ENCODE data around the gene ATP2B2.
A peak's percentile ranks its signal among the peaks of the same experiment; 100 is the strongest.
"Not testable (repeated sequence)": the region's sequence is repeated elsewhere in the genome, so short reads cannot be mapped to it uniquely, and the experiment has no call there.

The ATP2B2 gene

DNA sequence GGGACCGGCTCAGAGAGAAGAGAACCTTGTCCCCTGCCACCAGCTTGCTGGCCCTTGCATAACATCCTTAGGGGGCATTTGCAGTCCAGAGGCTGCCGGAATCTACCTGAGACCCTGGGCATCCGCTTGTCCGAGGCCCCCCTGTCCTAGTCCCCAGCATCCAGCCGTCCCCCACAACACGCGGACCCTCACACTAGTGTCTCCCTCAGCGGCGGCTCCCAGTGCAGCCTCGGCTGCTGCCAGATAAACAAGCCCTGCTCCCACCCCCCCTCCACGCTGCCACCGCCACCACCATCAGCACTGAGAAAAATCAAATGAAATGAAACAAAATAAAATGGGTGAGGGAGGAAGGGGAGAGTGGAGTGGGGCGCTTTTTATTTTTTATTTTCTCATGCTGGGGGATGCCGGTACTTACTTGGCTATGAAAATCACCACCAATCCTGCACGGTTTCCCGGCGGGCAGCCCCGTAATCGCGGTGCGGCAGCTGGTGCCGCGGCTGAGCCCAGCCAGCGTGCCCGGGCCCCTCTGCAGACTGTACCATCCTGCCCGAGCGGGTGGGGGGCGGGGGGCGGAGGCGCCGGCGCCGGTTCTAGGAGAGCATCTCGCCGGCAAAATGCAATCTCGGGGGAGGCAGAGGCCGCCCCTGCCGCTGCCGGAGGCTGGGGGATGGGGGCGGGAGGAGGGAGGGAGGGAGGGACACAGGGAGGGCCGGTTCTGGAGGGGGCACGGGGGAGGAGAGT, at the start of gene ATP2B2:
Gene ATP2B2, minus strand, starts transcription at position 537 of the 741 bp plus-strand sequence. CDS start 56,043 bp downstream, outside the sequence.
- no peak for DNase-seq (ENCODE audit: low read depth in 2 of 3, low spot score in 2 of 3)

DNA sequence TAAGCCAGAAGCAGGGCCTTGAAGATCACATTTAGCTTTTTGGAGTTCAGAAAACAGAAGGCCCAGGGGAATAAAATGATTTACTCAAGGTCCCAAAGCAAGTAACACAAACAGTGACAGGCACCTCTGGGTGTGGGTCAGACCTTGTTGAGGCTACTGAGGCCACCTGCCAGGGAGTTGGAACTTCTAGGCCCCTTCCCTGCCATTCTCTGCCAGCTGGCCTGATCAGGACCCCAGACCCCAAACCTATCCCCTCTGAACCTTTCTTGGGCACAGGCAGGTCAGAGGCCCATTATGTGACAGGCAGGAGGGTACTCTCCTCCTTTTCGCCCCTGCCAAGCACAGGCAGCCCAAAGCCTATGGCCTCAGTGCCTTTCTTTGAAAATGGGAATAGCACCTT, 49.4 kb upstream of the ATP2B2 start:
- DNase-seq (ENCODE audit: low read depth in 2 of 3, low spot score in 2 of 3): no peak

DNA sequence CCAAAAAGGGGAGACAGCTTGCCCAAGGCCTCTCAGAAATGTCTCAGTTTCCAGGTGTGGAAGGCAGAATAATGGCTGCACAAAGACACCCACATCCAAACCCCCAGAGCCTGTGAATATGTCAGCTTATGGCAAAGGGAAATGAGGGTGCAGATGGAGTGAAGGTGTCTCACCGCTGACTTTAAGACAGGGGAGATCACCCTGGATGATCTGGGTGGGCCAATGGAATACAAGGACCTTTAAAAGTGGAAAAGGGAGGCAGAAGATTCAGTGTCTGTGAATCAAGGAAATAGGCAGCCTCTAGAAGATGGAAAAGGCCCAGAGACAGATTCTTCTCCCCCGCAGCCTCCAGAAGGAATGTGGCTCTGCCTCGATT, 48.8 kb upstream of the ATP2B2 start:
- no peak for DNase-seq (ENCODE audit: low read depth in 2 of 3, low spot score in 2 of 3)

DNA sequence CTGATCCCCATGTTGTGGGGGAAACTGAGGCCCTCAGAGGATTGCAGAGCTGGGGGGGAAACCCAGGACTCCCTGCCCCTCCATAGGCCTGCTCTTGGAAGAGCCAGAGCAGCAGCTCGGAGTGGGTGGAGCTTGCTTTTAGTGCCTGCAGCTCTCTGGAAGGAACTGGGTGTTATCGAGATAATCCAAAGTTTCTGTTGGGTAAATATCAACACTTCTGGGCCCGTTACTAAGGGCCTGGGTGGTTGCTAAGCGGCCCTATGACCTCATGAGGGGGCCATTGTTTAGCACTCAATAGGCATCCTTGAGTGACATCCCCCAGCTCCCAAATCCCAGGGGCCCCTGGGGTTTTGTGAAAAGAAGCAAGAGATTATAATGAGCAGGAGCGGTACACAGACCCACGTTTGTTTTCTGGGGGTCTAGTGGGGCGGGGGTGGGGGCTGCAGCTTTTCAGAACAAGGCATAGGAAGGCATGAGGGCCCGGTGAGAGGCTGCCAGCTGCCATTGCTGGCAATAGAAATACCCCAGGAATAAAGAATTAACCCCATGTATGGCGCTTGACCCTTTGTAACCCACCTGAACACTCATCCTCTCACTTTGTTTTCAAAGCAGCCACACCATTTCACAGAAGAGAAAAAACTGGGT, 48.3 kb upstream of the ATP2B2 start:
- no peak for DNase-seq (ENCODE audit: low read depth in 2 of 3, low spot score in 2 of 3)

DNA sequence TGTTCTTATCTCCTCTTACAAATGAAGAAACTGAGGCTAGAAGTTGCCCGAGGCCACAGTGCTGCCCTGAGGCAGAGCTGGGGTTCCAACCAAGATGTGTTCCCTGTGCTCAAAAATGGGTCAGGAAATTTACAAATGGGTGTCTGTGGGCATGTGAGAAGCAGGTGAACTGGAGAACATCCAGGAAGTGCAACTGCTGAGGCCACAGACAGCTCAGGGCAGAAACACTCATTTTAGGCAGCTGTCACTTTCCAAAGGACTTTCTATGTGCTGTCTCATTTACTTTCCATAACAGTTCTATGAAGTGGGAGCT, 47.2 kb upstream of the ATP2B2 start:
- DNase-seq (ENCODE audit: low read depth in 2 of 3, low spot score in 2 of 3): no peak

DNA sequence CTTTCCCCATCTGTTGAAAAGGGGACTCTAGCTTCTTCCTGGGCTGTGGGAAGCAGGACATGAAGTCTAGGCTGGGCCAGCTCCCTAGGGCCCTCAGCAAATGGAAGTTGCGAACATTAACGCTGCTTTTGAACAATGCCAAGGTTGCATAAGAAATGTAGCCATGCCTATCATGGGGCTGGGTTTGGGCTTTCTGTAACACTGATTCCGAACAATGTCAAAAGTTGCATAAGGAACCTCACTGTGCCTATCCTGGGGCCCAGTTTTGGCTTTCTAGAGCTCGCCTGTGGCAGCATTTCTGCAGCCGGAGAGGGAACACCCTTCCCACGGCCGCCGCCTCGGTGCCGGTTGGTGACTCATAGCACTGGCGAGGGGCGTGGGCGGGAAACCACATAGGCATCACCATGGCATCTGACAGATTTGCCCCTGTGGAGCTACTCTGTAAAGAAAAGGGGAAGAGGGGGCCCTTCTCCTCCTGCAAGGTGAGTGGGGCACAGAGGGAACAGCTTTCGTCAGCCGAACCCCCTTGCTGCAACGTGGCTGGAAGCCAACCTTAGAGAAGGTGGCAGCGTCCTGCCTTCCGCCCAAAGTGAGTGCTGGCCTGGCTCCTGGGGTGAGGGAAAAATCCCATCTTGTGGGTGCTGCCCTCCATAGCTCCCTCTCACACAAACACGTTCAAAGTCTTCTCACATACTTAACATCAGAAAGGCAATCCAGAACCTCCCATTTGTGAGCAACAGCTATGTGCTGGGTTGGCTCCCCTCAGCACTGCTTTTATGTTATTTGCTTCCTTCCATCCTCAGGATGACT, 46.6 kb upstream of the ATP2B2 start:
- peak; percentile 65 to 73 (median 68) for DNase-seq (ENCODE audit: low read depth in 2 of 3, low spot score in 2 of 3)

DNA sequence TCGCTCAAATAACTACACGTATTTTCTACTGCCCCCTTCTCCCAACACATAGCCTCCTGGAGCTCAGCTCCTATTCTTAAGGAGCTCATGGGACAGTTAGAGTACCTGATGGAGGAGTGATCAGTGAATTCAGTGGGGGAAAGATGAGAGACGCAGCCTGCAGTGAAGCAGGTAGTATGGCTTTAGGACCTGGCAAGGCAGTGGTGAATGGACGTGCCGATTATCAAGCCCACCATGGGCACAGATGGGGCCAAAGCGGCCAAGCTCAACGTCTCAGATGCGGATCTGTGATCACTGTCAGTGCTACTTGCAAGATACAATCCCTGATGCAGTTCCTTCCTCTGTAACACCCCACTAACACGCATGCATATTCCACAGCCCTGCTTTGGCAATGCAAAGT, 45.8 kb upstream of the ATP2B2 start:
- DNase-seq (ENCODE audit: low read depth in 2 of 3, low spot score in 2 of 3): no peak

DNA sequence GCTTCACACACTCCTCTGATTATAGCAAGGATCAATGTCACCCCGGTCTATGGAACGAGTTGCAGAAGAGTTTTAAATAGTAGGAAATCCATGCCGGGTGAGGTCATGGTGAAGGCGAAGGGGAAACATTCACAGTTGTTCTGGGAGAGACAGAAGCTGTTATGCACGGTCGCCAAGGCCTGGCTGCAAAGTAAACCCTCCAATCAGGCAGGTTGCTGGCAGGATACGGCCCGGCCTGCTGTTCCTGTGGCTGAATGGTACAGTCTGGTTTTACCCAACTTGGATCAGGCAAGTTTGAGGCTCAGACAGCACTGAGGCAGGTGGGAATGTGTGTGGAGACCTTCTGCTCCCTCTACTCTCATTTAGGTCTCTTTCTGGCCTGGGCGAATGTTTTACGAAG, 45.3 kb upstream of the ATP2B2 start:
- DNase-seq (ENCODE audit: low read depth in 2 of 3, low spot score in 2 of 3): no peak

DNA sequence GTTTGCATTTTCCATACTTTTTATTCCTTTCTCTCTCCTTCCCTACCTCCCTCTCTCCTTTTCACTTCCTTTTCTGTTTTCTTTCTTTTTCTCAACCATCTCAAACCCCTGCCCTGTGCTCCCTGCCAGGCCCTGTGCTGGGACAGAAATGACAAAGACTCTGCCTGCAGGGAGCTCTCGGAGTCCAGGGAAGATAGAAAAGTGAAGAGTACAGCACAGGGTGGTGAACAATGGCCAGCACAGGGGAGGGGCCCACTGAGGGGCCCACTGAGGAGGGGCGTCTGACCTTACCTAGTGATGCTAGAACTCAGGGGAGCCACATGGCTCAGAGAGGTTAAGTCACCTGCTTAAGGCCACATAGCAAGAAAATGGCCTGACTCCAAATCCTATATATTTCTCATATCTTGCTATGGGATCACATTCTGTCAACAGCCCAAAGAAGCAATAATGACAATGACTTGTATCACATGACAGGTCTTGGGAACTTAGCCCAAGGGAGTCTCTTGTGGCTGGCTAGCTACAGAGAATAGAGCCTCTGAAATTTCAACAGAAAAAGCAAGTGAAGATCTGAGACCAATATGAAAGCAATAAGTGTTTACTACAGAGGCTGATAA, 44.3 kb upstream of the ATP2B2 start:
- DNase-seq (ENCODE audit: low read depth in 2 of 3, low spot score in 2 of 3): no peak

DNA sequence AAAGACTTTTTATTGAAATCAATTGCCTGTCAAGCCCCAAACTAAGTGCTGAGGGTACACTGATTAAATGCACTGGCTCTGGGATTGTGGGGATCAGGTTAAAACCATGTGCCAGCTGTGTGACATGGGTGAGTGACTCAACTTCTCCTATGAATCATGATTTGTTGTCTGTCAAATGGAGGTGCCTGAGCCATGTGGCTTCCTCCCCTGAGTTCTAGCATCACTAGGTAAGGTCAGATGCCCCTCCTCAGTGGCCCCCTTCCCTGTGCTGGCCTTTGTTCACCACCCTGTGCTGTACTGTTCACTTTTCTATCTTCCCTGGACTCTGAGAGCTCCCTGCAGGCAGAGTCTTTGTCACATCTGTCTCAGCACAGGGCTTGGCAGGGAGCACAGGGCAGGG, 43.6 kb upstream of the ATP2B2 start:
- DNase-seq (ENCODE audit: low read depth in 2 of 3, low spot score in 2 of 3): no peak

DNA sequence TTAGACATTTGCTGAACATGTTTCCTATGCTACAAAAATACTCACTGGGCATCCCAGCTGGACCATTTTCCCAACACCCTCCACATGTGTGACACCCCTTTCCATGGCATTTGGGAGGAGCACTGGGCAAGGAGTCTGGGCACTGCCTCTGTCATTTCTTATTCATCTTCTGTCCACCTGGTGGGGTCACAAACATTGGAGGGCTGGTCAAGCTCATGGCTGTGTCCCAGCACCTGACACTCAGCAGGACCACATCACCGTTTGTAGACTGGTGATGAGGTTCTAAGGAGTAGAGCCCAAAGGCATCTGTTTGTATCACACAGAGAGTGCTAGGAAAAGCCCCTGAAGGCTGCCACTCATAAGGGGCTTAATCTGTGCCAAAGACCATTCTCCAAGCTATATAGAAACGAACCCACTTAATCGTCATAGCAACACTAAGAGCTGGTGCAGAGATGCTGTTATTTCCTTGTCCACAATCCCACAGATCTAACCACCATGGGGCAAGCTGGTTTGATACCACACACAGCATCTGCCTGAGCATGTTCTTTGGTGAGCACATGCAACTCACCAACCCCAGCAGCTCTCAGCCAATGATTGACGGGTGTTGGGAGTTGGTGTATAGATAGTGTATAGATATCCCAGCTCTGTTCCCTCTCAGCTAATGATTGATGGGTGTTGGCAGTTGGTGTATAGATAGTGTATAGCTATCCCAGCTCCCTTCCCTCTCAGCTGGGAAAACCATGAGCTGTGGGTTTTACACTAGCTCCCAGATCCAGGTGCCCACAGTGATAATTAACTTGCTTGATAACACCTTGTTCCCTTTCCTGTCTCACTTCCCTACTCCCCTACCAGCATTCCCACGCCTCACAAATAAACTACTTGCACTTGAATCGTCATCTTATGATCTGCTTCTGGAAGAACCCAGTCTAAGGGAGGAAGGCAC, 42.7 kb upstream of the ATP2B2 start:
- DNase-seq (ENCODE audit: low read depth in 2 of 3, low spot score in 2 of 3): no peak

DNA sequence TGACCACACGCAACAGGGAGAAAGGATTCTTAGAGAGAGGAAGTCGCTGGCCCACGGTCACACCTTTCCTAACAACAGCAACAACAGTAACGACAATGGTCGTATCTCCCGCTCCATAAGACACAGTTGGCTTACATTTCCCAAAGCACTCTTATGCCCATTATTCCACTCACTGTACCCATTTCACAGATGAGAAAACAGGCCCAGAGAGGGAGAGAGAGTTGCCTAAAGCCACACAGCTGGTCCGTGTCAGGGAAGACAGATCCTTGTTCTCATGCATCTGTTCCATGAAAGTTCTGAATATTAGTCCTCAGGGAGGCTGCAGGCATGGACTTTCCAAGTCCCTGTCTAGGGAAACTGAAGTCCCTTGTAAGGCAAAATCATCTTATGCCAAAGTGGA, 42.0 kb upstream of the ATP2B2 start:
- no peak for DNase-seq (ENCODE audit: low read depth in 2 of 3, low spot score in 2 of 3)

DNA sequence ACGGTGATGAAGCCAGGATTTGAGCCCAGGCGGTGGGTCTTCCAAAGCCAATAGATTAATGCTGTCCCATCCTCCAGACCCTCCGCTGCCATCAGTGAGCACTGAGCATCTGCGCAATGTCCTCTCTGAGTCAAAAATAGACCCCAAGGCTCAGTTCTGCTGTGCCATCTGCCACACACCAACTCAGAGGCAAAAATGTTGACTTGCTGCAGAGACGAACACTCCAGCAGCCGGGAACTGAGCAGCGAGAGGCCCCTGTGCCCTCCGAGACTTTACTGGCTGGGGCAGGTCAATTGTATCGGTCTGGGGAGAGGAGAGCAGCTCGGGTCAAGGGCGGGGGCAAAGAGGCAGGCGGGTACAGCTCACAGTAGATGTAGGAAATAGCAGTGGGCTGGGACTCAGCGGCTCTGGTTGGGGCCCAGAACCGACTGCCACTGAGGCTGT, 41.5 kb upstream of the ATP2B2 start:
- DNase-seq (ENCODE audit: low read depth in 2 of 3, low spot score in 2 of 3): no peak

DNA sequence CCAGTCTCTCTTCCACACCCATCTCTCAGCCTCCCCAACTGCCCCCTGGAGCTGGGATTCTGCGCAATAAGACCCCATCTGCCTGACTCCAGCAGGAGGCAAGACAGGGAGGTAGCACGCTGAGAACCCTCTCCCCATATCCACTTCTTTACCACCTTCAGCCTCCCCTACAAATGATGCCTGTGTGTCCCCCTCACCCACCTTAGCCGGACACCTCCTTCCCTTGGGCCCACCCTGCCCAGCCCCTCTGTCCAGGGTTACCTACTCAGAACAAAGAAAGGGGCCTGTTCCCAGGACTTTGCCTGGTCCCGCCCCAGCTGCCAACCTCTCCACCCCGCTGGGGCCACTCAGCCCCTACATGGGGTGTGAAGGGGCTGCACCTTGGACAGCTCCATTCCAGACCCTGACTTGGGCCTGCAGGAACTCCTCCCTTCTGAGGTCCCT, 40.8 kb upstream of the ATP2B2 start:
- no peak for DNase-seq (ENCODE audit: low read depth in 2 of 3, low spot score in 2 of 3)

DNA sequence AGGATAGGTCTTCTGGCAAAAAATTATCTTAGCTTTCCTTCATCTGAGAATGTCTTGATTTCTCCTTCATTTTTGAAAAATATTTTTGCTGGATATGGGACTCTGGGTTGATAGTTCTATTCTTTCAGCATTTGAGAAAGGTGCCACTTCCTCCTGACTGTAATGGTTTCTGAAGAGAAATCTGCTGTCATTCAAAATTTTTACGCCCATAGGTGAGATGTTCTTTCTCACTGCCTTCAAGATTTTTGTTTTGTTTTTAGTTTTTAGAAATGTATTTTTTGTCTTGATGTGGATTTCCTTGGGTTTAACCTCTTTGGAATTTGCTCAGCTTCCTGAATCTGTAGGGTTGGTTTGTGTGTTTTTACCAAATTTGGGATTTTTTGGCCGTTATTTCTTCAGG, 37.1 kb upstream of the ATP2B2 start:
- DNase-seq (ENCODE audit: low read depth in 2 of 3, low spot score in 2 of 3): no peak

DNA sequence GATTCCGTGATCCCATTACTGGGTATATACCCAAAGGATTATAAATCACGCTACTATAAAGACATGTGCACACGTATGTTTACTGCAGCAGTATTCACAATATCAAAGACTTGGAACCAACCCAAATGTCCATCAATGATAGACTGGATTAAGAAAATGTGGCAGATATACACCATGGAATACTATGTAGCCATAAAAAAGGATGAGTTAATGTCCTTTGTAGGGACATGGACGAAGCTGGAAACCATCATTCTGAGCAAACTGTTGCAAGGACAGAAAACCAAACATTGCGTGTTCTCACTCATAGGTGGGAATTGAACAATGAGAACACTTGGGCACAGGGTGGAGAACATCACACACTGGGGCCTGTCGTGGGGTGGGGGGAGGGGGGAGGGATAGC, 35.0 kb upstream of the ATP2B2 start:
- DNase-seq (ENCODE audit: low read depth in 2 of 3, low spot score in 2 of 3): not testable (repeated sequence)

DNA sequence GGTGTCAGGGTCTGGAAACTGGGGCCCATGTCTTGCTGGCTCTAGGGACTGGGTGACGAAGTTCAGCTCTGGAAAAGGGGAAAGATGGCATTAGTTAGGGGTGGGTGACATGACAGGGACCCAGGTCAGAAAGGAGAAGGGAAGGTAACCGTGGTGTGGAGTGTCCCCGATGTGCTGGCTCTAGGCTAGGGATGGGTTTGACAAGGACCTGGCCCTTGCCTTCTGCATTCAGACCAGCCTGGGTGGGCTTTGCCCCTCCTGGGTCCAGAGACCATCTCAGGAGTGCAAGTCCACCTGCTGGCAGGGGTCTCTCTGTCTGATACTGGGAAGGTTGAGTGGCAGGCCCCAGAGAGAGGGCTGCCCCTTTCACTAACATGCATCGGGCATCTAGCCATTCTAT, 28.7 kb upstream of the ATP2B2 start:
- DNase-seq (ENCODE audit: low read depth in 2 of 3, low spot score in 2 of 3): no peak

DNA sequence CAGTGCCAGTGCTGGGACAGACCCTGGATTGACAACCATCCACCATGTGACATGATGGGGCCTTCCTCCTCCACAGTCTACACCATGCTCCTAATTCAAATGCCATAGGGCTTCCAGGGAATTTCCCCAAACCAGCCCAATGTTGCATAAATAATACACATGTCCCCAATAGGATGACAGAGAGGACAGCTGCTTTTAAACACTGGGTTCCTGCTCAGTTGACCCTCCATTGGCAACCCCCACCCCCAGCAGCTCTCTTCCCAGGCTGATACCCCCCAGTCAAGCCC, 28.3 kb upstream of the ATP2B2 start:
- no peak for DNase-seq (ENCODE audit: low read depth in 2 of 3, low spot score in 2 of 3)

DNA sequence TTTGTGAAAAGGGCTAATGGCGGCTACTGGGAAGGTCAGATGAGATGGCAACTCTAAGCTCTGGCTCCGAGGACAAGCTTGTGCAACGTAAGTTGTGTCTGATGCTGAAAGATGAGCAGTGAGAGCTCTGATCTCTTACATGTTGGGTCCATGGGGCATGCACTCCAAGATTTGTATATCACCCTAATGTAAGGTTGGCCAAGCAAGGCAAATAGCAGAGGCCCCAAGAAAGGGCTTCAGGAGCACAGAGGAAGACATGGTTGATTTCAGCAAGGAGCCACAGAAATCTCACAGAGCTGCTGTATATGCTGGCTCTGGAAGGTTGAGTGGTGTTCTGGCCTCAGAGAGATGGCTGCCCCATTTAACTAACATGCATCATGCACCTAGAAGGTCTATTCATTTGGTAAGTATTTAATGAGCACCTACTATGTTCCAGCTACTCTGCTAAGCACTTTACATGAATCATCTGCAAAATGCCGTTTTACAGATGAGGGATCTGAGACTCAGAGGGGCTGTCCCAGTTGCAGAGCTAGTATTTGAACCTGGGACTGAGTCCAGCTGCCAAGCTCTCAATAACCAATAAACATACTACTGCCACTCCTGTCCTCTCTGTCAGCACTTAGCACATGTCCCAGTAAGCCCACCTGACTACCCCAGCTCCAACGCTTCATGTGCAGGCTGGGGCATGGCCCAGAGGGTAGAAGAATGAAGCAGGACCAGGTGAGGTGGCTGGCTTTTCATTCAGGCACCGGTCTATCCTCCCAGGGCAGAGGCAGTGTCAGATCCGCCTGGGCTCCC, 27.8 kb upstream of the ATP2B2 start:
- DNase-seq (ENCODE audit: low read depth in 2 of 3, low spot score in 2 of 3): no peak

DNA sequence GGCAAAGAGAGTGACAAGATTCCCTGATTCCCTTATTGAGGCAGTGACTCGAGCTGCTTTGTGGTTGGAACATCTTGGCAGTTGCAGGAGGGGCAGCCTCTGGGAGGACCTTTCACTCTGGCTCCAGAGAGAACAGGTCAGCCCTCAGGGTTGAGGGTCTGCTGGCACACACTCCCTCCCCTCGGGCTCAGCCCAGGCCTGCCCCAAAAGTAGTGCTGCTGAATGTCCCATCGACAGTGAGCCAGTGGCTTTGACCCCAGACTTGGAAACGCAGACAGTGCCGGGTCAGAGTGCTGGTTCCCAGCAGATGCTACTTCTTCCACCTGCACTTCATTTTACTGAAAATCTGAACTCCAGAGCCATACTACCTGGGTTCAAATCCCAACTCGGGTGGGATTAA, 25.6 kb upstream of the ATP2B2 start:
- no peak for DNase-seq (ENCODE audit: low read depth in 2 of 3, low spot score in 2 of 3)

Data from activated CD8-positive, alpha-beta memory T cell treated with anti-CD3 and anti-CD28 coated beads for 48 hours (primary cell).